Activated naive CD8-positive, alpha-beta T cell treated with anti-CD3 and anti-CD28 coated beads for 36 hours (primary cell): Measurements from ENCODE around the gene NSL1. TPM values are rescaled to one million over a fixed set of nuclear protein-coding genes. Genes with fewer than 3 reads are reported as not detected.

Source experiments
- DNase-seq: peaks from one replicate; pipeline ENCODE4 v3.0.0; 2021
- H3K27ac Mint-ChIP-seq: one replicate; pipeline ENCODE4 v1.8.0; 2022; ENCODE audit warnings: mild to moderate bottlenecking, moderate library complexity, mixed read lengths
- H3K27me3 Mint-ChIP-seq: one replicate; pipeline ENCODE4 v1.8.0; 2022; ENCODE audit warnings: mild to moderate bottlenecking, mixed read lengths
- H3K36me3 Mint-ChIP-seq: one replicate; pipeline ENCODE4 v1.8.0; 2021; ENCODE audit warnings: mild to moderate bottlenecking, mixed read lengths
- H3K4me1 Mint-ChIP-seq: one replicate; pipeline ENCODE4 v1.8.0; 2021; ENCODE audit warnings: mixed read lengths
- H3K4me3 Mint-ChIP-seq: one replicate; pipeline ENCODE4 v1.8.0; 2022; ENCODE audit warnings: mild to moderate bottlenecking, moderate library complexity, mixed read lengths
- H3K9me3 Mint-ChIP-seq: one replicate; pipeline ENCODE4 v1.8.0; 2022; ENCODE audit warnings: mixed read lengths
- total RNA-seq, 2 experiments: library from RNA; stranded (reverse); gene quantifications; one replicate each; pipeline ENCODE4 v1.2.3, GENCODE V29; 2021

Gene NSL1
- total RNA-seq, 2 experiments from 2014 or later = 35.7 to 36.7 TPM

DNA sequence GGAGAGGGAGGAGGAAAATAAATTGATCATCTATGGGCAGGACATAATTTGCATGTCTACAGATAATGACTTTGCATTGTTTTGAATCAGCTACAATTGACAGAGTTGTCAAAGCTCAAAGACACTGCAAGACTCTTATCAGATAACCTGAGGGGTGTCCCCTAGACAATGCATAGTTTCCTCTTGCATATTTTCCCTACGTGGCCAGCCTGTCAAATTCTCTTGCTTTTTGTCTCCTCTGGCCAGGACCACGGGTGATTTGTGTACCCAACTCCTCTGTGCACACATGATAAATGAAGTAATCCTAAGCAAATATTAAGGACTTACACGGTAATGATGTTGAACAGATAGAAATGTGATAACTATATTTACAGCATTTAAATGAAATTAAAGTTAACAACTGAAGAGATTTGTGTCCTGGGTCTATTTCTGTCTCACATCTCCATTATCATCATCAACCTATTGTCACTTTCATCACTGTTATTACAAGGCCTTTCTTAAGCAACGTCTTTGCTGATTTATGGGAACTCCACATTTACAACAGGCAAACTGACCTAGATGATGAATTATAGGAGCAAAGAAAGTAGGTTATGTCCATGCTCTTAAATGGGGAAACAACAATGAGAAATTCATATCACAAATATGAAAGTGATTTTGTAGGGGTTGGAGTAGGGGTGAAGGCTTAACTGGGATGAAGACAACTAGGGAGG lies 110.7 kb downstream of the NSL1 start:
- Mint-ChIP-seq H3K9me3 (no peaks in the 10 kb centered on the region), H3K4me3 (no peak overlapping the region), H3K36me3 (peaks cover 15% of the 10 kb centered on the region), H3K27me3 (no peaks in the 10 kb centered on the region), H3K27ac (peak overlapping the region; percentile 56), H3K4me1 (peaks cover 43% of the 10 kb centered on the region)
- no peak for DNase-seq

DNA sequence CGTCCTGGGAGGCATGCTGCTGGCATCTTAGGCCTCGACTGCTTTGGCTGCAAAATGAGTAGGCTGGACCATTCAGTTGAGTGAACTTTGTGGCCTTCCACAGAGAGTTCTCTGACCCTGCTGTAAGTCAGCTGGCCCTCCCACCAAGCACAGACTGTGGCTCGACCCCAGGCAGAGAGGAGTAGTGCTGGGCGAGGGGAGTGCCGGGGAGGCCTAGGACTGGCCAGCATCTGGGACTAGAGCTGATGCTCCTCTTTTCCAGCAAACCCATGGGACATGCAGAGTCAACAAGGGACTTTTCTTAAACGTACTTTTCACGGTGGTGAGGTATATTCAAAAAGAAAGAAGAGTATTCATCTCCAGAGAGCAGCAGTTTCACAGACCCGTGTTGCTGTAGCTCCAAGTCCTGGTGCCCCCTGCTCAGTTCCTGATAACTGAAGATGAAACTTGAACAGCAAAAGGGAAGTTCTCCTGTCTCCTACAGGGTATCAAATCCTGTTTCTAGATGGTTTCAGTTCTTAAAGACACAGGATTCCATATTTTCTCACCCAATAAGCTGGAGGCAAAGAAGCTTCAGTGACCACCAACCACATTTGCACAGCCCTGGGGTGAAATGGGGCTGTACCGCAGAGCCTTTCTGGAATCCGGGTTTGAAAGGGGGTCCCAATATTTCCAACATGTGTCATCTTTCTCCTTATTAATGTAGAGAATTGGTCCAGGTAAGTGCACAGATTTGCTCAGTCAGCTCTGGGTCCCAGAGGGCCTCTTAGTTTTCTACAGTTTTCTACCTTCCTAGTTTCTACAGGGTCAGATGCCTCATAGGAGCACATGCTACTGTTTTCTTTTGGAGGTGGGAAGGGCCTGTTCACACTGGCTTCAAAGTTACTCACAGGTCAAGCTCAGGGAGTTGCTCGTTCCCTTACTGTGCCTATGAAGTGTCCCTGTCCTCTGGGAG lies 112.8 kb downstream of the NSL1 start:
- Mint-ChIP-seq H3K27ac (peak overlapping the region; percentile 18), H3K36me3 (peaks cover 3% of the 10 kb centered on the region), H3K4me3 (no peak overlapping the region), H3K27me3 (no peaks in the 10 kb centered on the region), H3K4me1 (peaks cover 38% of the 10 kb centered on the region), H3K9me3 (no peaks in the 10 kb centered on the region)
- no peak for DNase-seq

DNA sequence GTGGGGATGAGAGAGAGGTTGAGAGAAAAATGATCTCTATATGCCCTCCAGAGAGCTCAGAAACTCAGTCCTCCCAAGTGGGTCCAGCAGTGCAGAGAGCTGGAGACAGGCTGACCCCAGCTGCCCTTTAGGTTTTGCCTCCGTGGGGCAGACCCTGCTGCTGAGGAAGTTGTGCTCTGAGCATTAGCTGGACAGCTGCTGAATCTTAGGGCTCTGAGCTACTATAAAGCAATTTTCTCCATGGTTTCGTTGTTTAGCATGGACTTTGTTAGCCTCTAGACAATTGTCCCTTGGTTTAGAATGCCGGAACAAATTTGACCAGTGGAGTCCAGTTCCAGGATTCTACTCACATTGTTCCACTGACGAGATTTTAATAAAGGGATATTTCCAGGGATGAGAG lies 114.0 kb downstream of the NSL1 start:
- H3K36me3 Mint-ChIP-seq = peaks cover 2% of the 10 kb centered on the region
- H3K4me3 Mint-ChIP-seq = no peak overlapping the region
- H3K27ac Mint-ChIP-seq = no peak overlapping the region
- H3K9me3 Mint-ChIP-seq = no peaks in the 10 kb centered on the region
- no peak for DNase-seq
- no peaks in the 10 kb centered on the region for H3K27me3 Mint-ChIP-seq
- H3K4me1 Mint-ChIP-seq = peaks cover 27% of the 10 kb centered on the region

DNA sequence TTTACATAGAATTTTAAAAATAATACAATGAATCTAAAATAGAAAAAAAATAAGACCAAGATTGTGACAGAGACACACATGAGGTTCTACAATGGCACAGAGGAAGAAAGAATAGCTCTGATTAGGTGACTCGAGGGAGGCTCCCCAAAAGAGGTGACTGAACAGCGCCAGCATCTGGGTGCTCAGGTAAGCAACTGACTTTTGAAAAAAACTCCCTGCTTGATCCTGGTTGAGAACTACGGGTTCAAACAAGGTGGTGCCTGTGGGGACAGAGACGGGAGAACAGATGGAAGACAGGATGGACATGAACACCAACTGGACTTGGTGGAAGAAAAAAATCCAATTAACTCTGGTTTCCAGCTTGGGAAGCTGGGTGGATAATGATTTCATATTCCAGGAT lies 114.4 kb downstream of the NSL1 start:
- Mint-ChIP-seq H3K9me3 (no peaks in the 10 kb centered on the region), H3K27ac (no peak overlapping the region), H3K4me3 (no peak overlapping the region), H3K27me3 (no peaks in the 10 kb centered on the region), H3K4me1 (peaks cover 24% of the 10 kb centered on the region), H3K36me3 (peaks cover 2% of the 10 kb centered on the region)
- no peak for DNase-seq

Other genes with a start within 250 kb of the NSL1 start
- gene ATF3, start 183.0 kb downstream of the NSL1 start, total RNA-seq = 10 to 100 TPM; 42.4 to 44.9 TPM
- gene BATF3, start 91.9 kb downstream of the NSL1 start, total RNA-seq = 10 to 100 TPM; 74.7 to 77.9 TPM
- 10 to 100 TPM; 15.2 to 18.9 TPM for gene TATDN3, start 117 bp upstream of the NSL1 start, total RNA-seq
- not detected for gene SPATA45, start 55.9 kb upstream of the NSL1 start, total RNA-seq
- 10 to 100 TPM in 1 of 2 experiments, 1 to 10 TPM in 1; 9.6 to 14.1 TPM for gene FLVCR1, start 66.5 kb upstream of the NSL1 start, total RNA-seq
- gene VASH2, start 158.8 kb upstream of the NSL1 start, total RNA-seq = under 1 TPM; 0.21 to 0.22 TPM
- 10 to 100 TPM; 41.6 to 42.3 TPM for gene ANGEL2, start 224.1 kb upstream of the NSL1 start, total RNA-seq